ENCODE results near the gene CDK12. TPM values are rescaled to one million over a fixed set of nuclear protein-coding genes. Genes with fewer than 3 reads are reported as not detected.
"Not testable (repeated sequence)": the region's sequence is repeated elsewhere in the genome, so short reads cannot be mapped to it uniquely, and the experiment has no call there.

CDK12 gene
- polyA plus RNA-seq, 5 donors: 47.3 to 74.0 (median 72.8) TPM

DNA sequence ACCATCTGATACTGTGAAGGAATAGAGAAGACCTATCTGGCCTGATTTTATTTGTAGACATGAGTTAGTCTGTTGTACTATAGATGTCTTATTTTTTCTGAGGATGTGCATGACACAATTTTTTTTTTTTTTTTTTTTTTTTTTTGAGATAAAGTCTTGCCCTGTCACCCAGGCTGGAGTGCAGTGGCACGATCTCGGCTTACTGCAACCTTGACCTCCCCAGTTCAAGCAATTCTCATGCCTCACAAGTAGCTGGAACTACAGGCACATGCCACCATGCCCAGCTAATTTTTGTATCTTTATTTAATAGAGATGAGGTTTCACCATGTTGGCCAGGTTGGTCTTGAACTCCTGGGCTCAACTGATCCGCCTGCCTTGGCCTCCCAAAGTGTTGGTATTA is 26.2 kb downstream of the CDK12 start:
- DNase-seq: not testable (repeated sequence)

DNA sequence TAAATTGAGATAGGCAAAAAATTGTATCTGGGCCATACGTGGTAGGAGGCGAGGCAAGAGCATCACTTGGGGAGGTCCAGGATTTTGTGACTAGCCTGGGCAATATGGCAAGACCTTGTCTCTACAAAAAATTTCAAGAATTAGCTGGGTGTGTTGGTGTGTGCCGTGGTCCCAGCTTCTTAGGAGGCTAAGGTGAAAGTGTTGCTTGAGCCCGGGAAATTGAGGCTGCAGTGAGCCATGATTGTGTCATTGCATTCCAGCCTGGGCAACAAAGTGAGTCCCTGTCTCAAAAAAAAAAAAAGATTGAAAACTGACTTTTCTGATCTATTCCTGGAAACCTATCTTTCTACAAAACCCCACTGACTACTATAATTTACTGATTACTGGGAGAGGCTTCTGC is 26.7 kb downstream of the CDK12 start:
- no peak for DNase-seq

- DNase-seq: not testable (repeated sequence)
Observed at GRCh38 chr17:39496921-39497320, 35.6 kb downstream of the CDK12 start.

DNA sequence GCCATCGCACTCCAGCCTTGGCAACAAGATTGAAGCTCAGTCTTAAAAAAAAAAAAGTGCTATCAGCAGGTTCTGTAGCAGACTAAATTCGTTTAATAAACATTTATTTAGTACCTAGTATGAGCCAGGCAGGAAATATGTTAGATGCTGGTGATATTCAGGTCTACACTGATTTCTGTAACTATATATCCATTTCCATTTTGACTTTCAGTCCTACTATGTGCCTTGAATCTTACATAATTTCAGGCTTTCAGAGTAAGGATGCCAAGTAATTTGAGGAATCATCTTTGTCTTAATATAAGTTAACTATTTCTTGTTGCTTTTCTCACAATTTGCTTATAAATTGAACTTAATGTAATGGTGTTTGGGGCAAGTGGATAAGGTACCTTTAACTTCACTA is 46.2 kb downstream of the CDK12 start:
- no peak for DNase-seq

DNA sequence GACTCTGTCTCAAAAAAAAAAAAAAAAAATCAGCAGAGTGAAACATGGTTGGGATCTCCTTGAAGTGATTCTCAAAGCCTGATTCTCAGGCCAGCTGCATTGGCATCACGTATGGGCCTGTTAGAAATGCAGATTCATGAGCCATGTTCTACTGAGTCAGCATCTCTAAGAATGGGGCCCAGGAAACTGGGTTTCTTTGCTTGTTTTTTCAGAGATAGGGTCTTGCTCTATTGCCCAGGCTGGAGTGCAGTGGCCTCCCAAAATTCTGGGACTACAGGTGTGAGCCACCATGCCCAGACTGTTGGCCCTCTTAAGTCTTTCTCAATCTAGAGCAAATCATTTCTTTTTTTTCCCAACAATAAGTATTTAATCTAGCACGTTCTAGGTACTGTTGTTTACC is 47.7 kb downstream of the CDK12 start:
- DNase-seq: no peak

GRCh38 chr17:39513309-39513708 is 52.0 kb downstream of the CDK12 start:
- no peak for DNase-seq

GRCh38 chr17:39513915-39514314 is 52.6 kb downstream of the CDK12 start:
- no peak for DNase-seq

- DNase-seq: no peak
Observed at GRCh38 chr17:39517224-39517623, 55.9 kb downstream of the CDK12 start.

DNA sequence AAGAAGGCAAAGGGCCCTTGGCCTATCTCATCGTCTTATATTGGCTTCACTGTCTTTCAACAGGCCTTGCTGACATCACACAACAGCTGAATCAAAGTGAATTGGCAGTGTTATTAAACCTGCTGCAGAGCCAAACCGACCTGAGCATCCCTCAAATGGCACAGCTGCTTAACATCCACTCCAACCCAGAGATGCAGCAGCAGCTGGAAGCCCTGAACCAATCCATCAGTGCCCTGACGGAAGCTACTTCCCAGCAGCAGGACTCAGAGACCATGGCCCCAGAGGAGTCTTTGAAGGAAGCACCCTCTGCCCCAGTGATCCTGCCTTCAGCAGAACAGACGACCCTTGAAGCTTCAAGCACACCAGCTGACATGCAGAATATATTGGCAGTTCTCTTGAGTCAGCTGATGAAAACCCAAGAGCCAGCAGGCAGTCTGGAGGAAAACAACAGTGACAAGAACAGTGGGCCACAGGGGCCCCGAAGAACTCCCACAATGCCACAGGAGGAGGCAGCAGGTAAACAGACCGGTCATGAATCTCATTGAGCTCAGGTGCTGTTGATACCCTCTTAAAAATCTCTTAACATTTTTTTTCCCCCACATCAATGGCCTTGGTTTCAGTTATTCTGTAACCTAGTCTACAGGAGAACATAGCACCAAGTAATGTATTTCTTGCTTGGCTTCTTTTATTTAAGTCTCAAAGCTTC is 64.7 kb downstream of the CDK12 start:
- DNase-seq: peak in 1 of 2 donors; percentile 27

DNA sequence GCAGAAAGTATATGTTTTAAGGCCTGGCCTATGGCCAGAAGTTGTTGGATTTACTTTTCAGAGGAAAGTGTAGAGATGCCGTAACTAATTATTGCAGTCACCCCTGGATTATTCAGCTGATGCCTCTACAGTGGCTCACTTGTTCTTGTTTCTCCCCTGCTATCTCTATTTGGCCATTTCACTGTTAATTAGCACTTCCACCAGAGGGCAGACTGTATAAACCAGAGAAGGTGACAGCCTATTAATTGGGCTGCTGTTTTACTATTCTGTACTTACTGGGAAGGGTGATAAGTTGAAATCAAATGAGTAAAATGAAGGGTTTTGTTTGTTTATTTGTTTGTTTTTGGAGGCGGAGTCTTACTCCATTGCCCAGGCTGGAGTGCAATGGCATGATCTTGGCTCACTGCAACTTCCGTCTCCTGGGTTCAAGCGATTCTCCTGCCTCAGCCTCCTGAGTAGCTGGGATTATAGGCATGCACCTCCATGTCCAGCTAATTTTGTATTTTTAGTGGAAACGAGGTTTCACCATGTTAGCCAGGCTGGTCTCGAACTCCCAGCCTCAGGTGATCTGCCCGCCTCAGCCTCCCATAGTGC is 66.0 kb downstream of the CDK12 start:
- no peak for DNase-seq

DNA sequence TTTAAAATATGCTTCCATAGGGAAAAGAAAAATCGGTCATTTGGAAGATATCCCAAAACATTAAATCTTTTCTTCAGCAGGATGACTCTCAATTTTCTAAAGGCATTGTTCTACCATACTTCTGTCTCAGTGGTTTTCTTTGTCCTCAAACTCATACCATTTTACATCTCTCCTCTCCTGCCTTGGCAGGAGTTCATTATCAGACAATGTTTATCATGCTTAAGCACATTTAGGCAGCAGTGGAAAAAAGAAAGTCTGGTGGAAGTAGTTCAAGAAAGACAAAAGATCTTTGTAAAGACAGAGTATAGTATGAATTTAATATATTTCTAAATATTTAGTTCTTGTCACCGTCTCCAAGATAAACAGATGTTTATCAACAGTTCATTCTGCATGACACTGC is 68.2 kb downstream of the CDK12 start:
- no peak for DNase-seq

DNA sequence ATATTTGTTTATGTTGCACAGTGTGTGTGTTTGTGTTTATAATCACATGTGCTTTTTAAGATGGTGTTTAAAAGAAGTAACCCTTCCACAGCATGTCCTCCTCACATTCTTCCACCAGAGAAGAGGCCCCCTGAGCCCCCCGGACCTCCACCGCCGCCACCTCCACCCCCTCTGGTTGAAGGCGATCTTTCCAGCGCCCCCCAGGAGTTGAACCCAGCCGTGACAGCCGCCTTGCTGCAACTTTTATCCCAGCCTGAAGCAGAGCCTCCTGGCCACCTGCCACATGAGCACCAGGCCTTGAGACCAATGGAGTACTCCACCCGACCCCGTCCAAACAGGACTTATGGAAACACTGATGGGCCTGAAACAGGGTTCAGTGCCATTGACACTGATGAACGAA is 69.2 kb downstream of the CDK12 start:
- no peak for DNase-seq

DNA sequence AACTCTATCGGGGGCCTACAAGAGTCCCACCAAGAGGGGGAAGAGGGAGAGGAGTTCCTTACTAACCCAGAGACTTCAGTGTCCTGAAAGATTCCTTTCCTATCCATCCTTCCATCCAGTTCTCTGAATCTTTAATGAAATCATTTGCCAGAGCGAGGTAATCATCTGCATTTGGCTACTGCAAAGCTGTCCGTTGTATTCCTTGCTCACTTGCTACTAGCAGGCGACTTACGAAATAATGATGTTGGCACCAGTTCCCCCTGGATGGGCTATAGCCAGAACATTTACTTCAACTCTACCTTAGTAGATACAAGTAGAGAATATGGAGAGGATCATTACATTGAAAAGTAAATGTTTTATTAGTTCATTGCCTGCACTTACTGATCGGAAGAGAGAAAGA is 70.0 kb downstream of the CDK12 start:
- DNase-seq: no peak

GRCh38 chr17:39533891-39534290 is 72.6 kb downstream of the CDK12 start:
- DNase-seq: peak in 1 of 2 donors; percentile 31

DNA sequence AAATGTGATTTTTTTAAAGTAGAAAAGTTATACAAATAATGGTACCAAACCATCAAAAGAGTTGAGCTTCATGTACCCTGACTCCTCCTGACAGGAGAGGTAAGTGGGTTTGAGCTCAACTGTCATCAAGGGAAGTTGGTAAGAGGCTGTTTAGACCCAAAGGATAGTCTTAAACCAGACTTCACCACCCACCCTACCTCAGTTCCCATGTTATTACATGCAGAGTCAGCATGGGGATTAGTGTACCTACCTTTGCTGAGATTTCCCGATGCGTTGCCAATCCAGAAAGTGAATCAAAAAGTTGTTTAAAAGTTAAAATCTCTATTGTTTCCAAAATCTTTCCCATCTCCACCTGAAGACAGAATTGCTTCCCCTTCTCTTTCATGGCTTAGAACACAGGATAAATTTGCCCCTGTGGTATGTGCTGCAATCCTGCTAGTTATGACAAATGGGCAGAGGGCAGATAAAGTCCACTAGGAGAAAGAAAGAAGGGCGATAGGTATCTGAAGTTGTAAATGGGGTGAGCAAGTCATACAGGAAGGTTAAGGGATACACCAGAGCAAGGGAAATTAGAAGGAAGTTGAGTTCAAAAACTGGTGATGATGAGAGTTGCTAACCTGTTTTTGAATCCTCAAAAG is 73.6 kb downstream of the CDK12 start:
- no peak for DNase-seq

GRCh38 chr17:39536468-39536867 is 75.2 kb downstream of the CDK12 start:
- no peak for DNase-seq

- DNase-seq: not testable (repeated sequence)
Observed at GRCh38 chr17:39537364-39537763, 76.1 kb downstream of the CDK12 start.

DNA sequence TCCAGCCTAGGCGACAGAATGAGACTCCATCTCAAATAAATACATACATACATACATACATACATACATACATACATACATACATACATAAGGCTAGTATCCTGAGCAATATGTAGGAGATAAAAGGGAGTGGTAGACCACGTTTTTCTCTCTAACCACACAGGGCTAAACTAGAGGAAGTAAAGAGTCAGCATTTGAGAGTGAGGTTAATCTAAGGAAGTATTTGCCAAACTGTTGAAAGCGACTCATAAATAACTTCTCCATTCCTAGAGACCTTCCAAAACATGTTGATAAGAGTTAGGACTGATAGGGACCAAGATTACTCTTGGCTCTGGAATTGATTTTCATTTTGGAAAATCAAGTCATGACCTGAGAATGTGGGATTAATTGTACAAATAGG is 77.6 kb downstream of the CDK12 start:
- DNase-seq: no peak

- no peak for DNase-seq
Observed at GRCh38 chr17:39540611-39541010, 79.3 kb downstream of the CDK12 start.

- DNase-seq: no peak
Observed at GRCh38 chr17:39541652-39542051, 80.4 kb downstream of the CDK12 start.

GRCh38 chr17:39543176-39543575 is 81.9 kb downstream of the CDK12 start:
- no peak for DNase-seq

GRCh38 chr17:39543664-39544063 is 82.4 kb downstream of the CDK12 start:
- no peak for DNase-seq

DNA sequence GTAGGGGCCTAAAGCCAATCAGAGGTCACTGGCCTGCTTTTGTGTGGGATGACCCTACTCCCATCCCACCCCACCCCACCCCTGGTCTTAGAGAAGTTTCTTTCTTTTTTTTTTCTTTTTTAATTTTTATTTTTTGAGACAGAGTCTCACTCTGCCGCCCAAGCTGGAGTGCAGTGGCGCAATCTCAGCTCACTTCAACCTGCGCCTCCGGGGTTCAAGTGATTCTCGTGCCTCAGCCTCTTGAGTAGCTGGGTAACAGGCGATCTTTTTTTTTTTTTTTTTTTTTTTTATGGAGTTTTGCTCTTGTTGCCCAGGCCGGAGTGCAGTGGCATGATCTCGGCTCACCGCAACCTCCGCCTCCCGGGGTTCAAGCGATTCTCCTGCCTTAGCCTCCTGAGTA is 83.1 kb downstream of the CDK12 start:
- DNase-seq: not testable (repeated sequence)
